HEK293 (cell line): ENCODE results near the gene TMEM174.

Experiments
- RBAK ChIP-seq: fragments of 450-650 bp; formaldehyde crosslinking; IDR thresholded peaks from 2 replicates; pipeline ENCODE4 v1.5.1; 2016; ENCODE audit warnings: missing biosample characterization, missing genetic modification characterization
- SP2 ChIP-seq: fragments of 450-650 bp; formaldehyde crosslinking; IDR thresholded peaks from 2 replicates; pipeline ENCODE4 v1.5.1; 2016; ENCODE audit warnings: missing biosample characterization, missing genetic modification characterization
- ZNF16 ChIP-seq: fragments of 450-650 bp; formaldehyde crosslinking; IDR thresholded peaks from 2 replicates; pipeline ENCODE4 v1.5.1; 2016; ENCODE audit warnings: low read depth, missing biosample characterization, missing genetic modification characterization

DNA sequence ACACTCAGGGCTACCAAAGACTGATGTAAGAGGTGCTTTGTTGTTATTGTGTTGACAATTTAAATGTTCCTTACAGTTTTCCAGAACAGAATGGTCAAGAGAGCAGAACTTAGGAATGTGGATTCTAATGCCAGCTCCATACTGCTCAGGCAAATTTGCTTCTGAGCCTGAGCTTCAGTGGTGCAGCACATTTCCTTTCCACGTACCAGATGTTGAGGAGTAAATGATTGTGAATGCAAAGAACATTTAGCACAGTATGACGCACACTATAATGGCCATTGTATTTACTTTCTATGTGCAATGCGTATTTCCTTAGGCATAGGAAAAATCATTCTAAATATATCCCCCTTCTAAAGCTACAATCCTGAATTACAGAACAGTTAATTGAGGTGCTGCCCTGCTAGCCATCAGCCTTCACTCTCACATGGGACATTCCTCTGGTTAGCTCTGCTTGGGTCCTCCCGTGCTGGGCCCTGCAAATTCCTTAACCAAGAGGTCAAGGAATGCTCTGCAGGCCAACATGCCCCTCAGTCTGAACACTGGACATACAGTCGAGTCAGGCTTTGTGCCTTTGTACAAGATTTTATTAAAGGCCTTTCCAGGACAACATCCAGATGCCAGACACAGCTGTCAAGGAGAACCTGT lies 21.1 kb upstream of the TMEM174 start:
- TF ChIP-seq ZNF16 (tag by site-specific recombination): no peak
- TF ChIP-seq RBAK (tag by site-specific recombination): no peak
- no peak for TF ChIP-seq SP2 (tag by site-specific recombination)
